ENCODE results near the gene TMEM150B.

DNA sequence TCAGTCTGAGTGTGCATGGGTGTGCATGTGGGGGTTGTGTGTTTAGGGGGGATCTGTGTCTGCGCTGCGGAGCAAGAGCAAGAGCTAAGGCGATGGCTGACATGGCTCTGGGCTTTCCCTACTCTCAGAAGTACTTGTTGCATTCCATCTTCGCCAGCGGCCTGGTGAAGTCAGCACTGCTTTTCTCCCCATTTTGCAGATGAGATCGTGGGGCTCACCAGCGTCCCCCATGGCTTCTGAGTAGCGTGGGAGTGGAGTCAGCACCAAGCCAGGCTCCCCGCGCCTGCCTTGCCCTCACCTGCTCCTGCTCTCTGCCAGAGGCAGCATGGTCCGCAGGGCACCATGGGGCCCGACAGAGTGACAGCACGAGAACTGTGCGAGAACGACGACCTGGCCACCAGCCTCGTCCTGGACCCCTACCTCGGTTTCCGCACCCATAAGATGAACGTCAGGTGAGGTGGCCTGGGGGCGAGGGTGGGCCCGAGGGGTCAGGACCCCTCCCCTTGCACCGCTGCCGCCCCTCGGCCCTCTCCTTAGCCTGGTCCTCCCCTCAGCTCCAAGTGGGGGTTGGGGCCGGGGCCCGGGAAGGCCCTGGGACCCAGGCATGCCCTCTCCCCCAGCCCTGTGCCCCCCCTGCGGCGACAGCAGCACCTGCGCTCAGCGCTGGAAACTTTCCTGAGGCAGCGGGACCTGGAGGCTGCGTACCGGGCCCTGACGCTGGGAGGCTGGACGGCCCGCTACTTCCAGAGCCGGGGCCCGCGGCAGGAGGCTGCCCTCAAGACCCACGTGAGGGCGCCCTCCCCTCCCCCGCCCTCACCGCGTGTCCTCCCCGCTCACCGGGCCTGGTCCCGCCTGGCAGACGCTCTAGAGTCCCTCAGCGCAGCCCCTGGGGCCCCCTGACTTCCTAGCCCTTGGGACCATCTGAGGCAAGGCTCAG is 16.7 kb upstream of the TMEM150B start:
- no peak for TF ChIP-seq EZH2phosphoT487 (conservative IDR thresholded peaks at IDR 0.05; ENCODE audit: low read length)
- TF ChIP-seq, protein P1, sequence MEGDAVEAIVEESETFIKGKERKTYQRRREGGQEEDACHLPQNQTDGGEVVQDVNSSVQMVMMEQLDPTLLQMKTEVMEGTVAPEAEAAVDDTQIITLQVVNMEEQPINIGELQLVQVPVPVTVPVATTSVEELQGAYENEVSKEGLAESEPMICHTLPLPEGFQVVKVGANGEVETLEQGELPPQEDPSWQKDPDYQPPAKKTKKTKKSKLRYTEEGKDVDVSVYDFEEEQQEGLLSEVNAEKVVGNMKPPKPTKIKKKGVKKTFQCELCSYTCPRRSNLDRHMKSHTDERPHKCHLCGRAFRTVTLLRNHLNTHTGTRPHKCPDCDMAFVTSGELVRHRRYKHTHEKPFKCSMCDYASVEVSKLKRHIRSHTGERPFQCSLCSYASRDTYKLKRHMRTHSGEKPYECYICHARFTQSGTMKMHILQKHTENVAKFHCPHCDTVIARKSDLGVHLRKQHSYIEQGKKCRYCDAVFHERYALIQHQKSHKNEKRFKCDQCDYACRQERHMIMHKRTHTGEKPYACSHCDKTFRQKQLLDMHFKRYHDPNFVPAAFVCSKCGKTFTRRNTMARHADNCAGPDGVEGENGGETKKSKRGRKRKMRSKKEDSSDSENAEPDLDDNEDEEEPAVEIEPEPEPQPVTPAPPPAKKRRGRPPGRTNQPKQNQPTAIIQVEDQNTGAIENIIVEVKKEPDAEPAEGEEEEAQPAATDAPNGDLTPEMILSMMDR (IDR thresholded peaks at IDR 0.05; ENCODE audit: insufficient read depth, low read length, poor library complexity, severe bottlenecking) = no peak

Data from SU-DHL-6 (cell line).